ENCODE data around the gene SURF4.
"Not testable (repeated sequence)": the region's sequence is repeated elsewhere in the genome, so short reads cannot be mapped to it uniquely, and the experiment has no call there.

The SURF4 gene

DNA sequence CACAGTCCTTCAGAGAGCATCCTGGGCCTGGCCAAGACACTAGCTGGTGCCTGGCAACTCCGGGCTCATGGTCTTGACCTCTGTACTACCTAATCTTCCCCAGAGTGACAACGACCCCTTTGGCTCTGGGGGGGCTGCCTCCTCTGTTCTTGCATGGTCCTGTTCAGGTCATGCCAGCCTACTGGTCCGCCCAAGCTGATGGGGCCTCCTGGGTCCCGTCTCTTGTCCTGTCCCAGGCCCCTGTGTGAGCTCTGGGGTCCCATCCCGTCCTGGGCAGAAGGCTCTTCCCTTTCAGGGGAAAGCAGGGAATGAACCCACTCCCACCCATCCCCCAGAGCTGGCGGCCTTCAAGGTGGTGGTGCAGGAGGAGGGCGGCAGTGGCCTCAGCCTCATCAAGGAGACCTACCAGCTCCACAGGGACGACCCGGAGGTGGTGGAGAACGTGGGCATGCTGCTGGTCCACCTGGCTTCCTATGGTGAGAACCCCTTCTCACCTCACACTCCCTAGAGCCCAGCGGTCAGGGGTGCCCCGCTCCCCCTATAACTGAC is 28.7 kb upstream of the SURF4 start:
- Mint-ChIP-seq H3K4me1 (ENCODE audit: low read depth) (peaks cover 10% of the 10 kb centered on the region), H3K27ac (no peak overlapping the region), H3K4me3 (no peak overlapping the region), H3K27me3 (no peaks in the 10 kb centered on the region), H3K9me3 (ENCODE audit: low read depth) (no peaks in the 10 kb centered on the region), H3K36me3 (peaks cover 6% of the 10 kb centered on the region)

DNA sequence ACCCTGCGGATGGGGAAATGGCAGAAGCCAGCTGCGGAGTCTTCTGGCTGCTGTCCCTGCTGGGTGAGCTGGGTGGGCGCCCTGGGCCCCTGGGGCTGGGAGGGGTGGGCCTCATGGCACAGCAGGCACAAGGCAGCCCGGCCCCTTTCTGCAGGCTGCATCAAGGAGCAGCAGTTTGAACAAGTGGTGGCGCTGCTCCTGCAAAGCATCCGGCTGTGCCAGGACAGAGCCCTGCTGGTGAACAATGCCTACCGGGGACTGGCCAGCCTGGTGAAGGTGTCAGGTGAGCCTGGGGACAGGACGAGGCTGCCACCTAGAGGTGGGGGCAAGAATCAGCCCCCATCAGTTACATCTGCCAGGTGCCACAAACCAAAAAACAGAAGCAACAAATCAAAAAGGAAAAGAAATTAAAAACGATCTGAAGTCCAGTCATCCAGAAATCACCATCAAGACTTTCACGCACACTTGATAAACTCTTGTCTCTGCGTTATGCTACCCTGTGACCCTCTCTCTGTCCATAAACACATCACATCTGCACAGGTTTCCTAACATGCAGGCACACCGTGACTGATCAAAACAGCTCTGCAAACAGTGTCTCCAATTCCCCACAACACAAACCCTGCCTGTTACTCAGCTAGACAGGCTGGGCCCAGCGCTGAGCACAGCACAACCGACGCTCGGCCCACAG is 28.1 kb upstream of the SURF4 start:
- peaks cover 10% of the 10 kb centered on the region for H3K4me1 Mint-ChIP-seq (ENCODE audit: low read depth)
- no peaks in the 10 kb centered on the region for H3K9me3 Mint-ChIP-seq (ENCODE audit: low read depth)
- H3K36me3 Mint-ChIP-seq, result peaks cover 6% of the 10 kb centered on the region
- H3K4me3 Mint-ChIP-seq, result no peak overlapping the region
- H3K27me3 Mint-ChIP-seq, result no peaks in the 10 kb centered on the region
- H3K27ac Mint-ChIP-seq, result no peak overlapping the region

DNA sequence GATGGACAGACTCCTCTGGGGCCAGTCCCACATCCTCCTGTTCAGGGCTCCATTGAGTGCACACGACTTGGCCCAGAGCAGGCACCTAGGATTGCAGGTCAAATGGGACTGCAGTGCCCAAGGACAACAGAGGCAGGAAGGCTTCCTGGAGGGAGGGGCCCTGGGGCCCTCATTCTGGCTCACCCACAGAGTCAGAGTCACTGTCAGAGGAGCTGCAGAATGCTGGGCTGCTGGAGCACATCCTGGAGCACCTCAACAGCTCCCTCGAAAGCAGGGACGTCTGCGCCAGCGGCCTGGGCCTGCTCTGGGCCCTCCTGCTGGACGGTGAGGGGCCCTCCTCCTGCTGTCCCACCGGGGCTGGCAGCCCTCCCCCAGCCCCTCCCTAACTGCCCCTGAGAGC is 26.8 kb upstream of the SURF4 start:
- peaks cover 10% of the 10 kb centered on the region for H3K4me1 Mint-ChIP-seq (ENCODE audit: low read depth)
- H3K9me3 Mint-ChIP-seq (ENCODE audit: low read depth), result no peaks in the 10 kb centered on the region
- no peaks in the 10 kb centered on the region for H3K27me3 Mint-ChIP-seq
- H3K4me3 Mint-ChIP-seq, result no peak overlapping the region
- H3K27ac Mint-ChIP-seq, result no peak overlapping the region
- H3K36me3 Mint-ChIP-seq, result peaks cover 6% of the 10 kb centered on the region

DNA sequence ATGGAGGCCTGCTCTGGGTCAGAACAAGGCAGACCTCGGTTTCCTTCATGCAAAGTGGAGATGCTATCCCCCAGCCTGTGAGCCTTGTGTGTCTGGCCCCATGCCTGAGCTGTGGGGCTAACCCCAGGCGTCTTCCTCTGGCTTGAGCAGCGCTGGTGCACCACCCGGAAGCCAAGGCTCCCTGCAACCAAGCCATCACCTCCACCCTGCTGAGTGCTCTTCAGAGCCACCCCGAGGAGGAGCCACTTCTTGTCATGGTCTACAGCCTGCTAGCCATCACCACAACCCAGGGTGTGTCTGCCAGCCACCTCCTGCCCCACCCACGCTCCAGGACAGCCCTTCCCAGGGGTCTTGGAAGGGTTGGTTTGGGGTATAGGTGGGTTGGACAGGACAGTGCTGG is 25.7 kb upstream of the SURF4 start:
- H3K27ac Mint-ChIP-seq, result no peak overlapping the region
- H3K9me3 Mint-ChIP-seq (ENCODE audit: low read depth), result no peaks in the 10 kb centered on the region
- peaks cover 6% of the 10 kb centered on the region for H3K4me1 Mint-ChIP-seq (ENCODE audit: low read depth)
- no peaks in the 10 kb centered on the region for H3K27me3 Mint-ChIP-seq
- no peaks in the 10 kb centered on the region for H3K36me3 Mint-ChIP-seq
- H3K4me3 Mint-ChIP-seq, result no peak overlapping the region

- H3K27me3 Mint-ChIP-seq, result no peaks in the 10 kb centered on the region
- H3K4me3 Mint-ChIP-seq, result no peak overlapping the region
- no peaks in the 10 kb centered on the region for H3K36me3 Mint-ChIP-seq
- H3K27ac Mint-ChIP-seq, result no peak overlapping the region
- no peaks in the 10 kb centered on the region for H3K9me3 Mint-ChIP-seq (ENCODE audit: low read depth)
- H3K4me1 Mint-ChIP-seq (ENCODE audit: low read depth), result peaks cover 6% of the 10 kb centered on the region
These were observed 24.4 kb upstream of the SURF4 start for GRCh38 chr9:133400292-133400691.

DNA sequence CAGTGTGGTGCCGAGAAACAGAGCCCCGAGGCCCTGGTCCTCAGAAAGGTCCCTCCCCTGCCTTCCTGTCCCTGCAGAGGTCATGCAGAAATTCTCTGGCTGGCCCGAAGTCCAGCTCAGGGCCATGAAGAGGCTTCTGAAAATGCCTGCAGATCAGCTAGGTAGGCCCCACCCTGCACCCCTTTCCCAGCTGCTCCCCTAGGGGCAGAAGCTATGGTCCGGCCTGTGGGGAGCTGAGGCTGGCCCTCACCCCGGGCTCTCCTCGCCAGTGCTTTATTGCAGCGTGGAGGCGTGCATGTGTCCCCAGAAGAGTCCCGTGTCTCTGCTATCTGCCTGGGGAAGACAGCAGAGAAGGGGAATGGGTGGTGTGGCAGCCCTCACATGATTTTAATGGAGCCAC is 22.0 kb upstream of the SURF4 start:
- Mint-ChIP-seq H3K27me3 (no peaks in the 10 kb centered on the region), H3K4me1 (ENCODE audit: low read depth) (peaks cover 2% of the 10 kb centered on the region), H3K36me3 (no peaks in the 10 kb centered on the region), H3K9me3 (ENCODE audit: low read depth) (no peaks in the 10 kb centered on the region), H3K27ac (no peak overlapping the region), H3K4me3 (no peak overlapping the region)

DNA sequence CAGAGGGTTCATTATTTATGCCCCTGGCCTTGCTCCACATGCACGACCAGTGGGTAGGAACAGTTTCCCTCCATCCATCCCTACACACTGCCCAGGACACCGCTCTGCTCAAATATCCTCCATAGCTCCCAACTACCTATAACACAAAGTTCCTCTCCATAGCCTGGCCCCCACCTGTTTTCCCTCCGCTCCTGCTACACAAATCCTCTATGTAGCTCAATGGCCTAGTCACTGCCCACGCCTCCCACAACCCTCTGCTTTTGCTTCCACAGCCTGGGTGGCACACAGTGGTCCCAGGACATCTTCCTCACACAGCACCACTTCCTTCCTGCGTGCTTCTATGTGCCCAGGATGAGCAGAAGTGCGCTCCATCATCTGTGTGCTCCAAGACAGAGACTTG is 21.5 kb upstream of the SURF4 start:
- Mint-ChIP-seq H3K27me3 (no peaks in the 10 kb centered on the region), H3K4me3 (no peak overlapping the region), H3K36me3 (no peaks in the 10 kb centered on the region), H3K9me3 (ENCODE audit: low read depth) (no peaks in the 10 kb centered on the region), H3K4me1 (ENCODE audit: low read depth) (peaks cover 2% of the 10 kb centered on the region), H3K27ac (no peak overlapping the region)

DNA sequence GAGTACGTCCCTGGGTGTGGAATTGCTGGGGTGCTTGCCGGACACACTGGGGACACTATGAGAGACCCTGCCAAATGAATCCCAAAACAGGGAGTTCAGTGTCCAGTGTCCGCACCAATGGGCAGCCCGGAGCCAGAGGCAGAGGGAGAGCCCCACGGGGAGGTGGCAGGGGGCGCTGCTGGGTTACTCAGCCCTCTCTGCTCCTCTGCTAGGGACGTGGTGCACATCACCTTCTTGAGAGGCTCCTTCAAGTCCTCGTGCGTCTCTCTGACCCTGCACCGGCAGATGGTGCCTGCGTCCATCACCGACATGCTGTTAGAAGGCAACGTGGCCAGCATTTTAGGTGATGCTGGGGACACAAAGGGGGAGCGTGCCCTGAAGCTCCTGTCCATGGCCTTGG is 21.1 kb upstream of the SURF4 start:
- no peaks in the 10 kb centered on the region for H3K36me3 Mint-ChIP-seq
- no peak overlapping the region for H3K4me3 Mint-ChIP-seq
- H3K27me3 Mint-ChIP-seq, result no peaks in the 10 kb centered on the region
- H3K9me3 Mint-ChIP-seq (ENCODE audit: low read depth), result no peaks in the 10 kb centered on the region
- H3K27ac Mint-ChIP-seq, result no peak overlapping the region
- H3K4me1 Mint-ChIP-seq (ENCODE audit: low read depth), result peaks cover 2% of the 10 kb centered on the region

- Mint-ChIP-seq H3K9me3 (ENCODE audit: low read depth) (no peaks in the 10 kb centered on the region), H3K27ac (no peak overlapping the region), H3K4me1 (ENCODE audit: low read depth) (peaks cover 2% of the 10 kb centered on the region), H3K27me3 (peaks cover 3% of the 10 kb centered on the region), H3K36me3 (no peaks in the 10 kb centered on the region), H3K4me3 (no peak overlapping the region)
These were observed 18.9 kb upstream of the SURF4 start for GRCh38 chr9:133394687-133395271.

DNA sequence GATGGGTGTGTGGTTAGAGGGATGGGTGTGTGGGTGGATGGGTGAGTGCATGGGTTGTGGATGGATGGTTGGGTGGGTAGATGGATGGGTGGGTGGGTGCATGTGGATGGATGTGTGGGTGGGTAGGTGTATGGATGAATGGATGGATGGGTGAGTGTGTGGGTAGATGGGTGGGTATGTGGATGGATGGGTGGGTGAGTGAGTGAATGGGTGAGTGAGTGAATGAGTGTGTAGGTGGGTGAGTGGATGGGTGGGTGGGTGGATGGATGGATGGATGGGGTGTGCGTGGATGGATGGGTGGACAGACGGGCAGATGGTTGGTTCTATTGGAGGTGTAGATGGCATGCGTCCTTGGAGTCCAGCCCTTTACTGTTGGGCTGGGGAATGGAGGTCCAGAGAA is 17.5 kb upstream of the SURF4 start:
- Mint-ChIP-seq H3K36me3 (no peaks in the 10 kb centered on the region), H3K9me3 (ENCODE audit: low read depth) (no peaks in the 10 kb centered on the region), H3K27ac (no peak overlapping the region), H3K4me3 (no peak overlapping the region), H3K27me3 (peaks cover 3% of the 10 kb centered on the region), H3K4me1 (ENCODE audit: low read depth) (peaks cover 2% of the 10 kb centered on the region)

- not testable (repeated sequence) for H3K4me1 Mint-ChIP-seq (ENCODE audit: low read depth); H3K4me3 Mint-ChIP-seq; H3K27me3 Mint-ChIP-seq; H3K36me3 Mint-ChIP-seq; H3K27ac Mint-ChIP-seq; H3K9me3 Mint-ChIP-seq (ENCODE audit: low read depth)
These were observed 16.4 kb upstream of the SURF4 start for GRCh38 chr9:133392308-133392707.

DNA sequence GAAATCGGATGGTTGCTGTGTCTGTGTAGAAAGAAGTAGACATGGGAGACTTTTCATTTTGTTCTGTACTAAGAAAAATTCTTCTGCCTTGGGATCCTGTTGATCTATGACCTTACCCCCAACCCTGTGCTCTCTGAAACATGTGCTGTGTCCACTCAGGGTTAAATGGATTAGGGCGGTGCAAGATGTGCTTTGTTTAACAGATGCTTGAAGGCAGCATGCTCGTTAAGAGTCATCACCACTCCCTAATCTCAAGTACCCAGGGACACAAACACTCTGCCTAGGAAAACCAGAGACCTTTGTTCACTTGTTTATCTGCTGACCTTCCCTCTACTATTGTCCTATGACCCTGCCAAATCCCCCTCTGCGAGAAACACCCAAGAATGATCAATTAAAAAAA is 15.6 kb upstream of the SURF4 start:
- H3K4me1 Mint-ChIP-seq (ENCODE audit: low read depth); H3K27me3 Mint-ChIP-seq; H3K36me3 Mint-ChIP-seq; H3K27ac Mint-ChIP-seq; H3K9me3 Mint-ChIP-seq (ENCODE audit: low read depth); H3K4me3 Mint-ChIP-seq: not testable (repeated sequence)

- H3K36me3 Mint-ChIP-seq, result no peaks in the 10 kb centered on the region
- H3K27ac Mint-ChIP-seq, result no peak overlapping the region
- H3K4me1 Mint-ChIP-seq (ENCODE audit: low read depth), result no peaks in the 10 kb centered on the region
- H3K27me3 Mint-ChIP-seq, result peaks cover 3% of the 10 kb centered on the region
- H3K4me3 Mint-ChIP-seq, result no peak overlapping the region
- H3K9me3 Mint-ChIP-seq (ENCODE audit: low read depth), result no peaks in the 10 kb centered on the region
These were observed 14.9 kb upstream of the SURF4 start for GRCh38 chr9:133390713-133391112.

DNA sequence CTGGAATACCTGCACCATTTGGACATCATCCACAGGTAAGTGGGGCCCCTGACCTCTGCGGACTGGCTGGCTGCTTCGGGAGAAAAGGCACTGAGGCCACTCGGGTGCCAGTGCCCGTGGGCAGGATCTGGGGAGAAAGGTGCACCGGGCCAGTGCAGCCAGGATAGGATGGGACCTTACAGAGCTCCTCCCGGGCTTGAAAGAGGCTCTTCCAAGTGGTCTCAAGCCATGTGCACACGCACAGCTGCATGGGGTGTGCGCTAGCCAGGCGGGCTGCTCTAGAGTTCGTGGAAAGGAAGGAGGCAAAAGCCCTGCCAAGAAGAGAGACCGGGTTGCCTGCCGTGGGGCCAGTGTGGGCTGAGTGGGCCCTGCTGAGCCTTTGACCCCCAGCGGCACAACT is 13.7 kb upstream of the SURF4 start:
- Mint-ChIP-seq H3K27ac (no peak overlapping the region), H3K36me3 (no peaks in the 10 kb centered on the region), H3K9me3 (ENCODE audit: low read depth) (no peaks in the 10 kb centered on the region), H3K4me3 (no peak overlapping the region), H3K4me1 (ENCODE audit: low read depth) (no peaks in the 10 kb centered on the region), H3K27me3 (peaks cover 3% of the 10 kb centered on the region)

- Mint-ChIP-seq H3K27ac (no peak overlapping the region), H3K27me3 (peaks cover 3% of the 10 kb centered on the region), H3K36me3 (no peaks in the 10 kb centered on the region), H3K9me3 (ENCODE audit: low read depth) (no peaks in the 10 kb centered on the region), H3K4me1 (ENCODE audit: low read depth) (no peaks in the 10 kb centered on the region), H3K4me3 (no peak overlapping the region)
These were observed 13.2 kb upstream of the SURF4 start for GRCh38 chr9:133389025-133389557.

- H3K36me3 Mint-ChIP-seq, result no peaks in the 10 kb centered on the region
- peaks cover 3% of the 10 kb centered on the region for H3K27me3 Mint-ChIP-seq
- H3K27ac Mint-ChIP-seq, result no peak overlapping the region
These were observed 11.8 kb upstream of the SURF4 start for GRCh38 chr9:133387680-133388079.

More at GRCh38 chr9:133387680-133388079, 11.8 kb upstream of the SURF4 start:
- no peaks in the 10 kb centered on the region for H3K4me1 Mint-ChIP-seq (ENCODE audit: low read depth)
- no peaks in the 10 kb centered on the region for H3K9me3 Mint-ChIP-seq (ENCODE audit: low read depth)
- H3K4me3 Mint-ChIP-seq, result no peak overlapping the region

All from activated naive CD8-positive, alpha-beta T cell (primary cell).